Body of pancreas (tissue), 4 donors: ENCODE data around the gene NAPA.

Experiments
- POLR2A ChIP-seq, 3 donors: fragments of 450-650 bp; IDR thresholded peaks; one replicate each; pipeline ENCODE4 v1.6.1; 2016; ENCODE audit warnings: antibody characterized with exemption in 3 of 3, mild to moderate bottlenecking in 2 of 3
- TF ChIP-seq, protein P1 (sequence below), 7 experiments: fragments of 450-650 bp in 4 of 7; fragments of 200-600 bp in 3 of 7; sonication (generic) in 3 of 7; IDR thresholded peaks; one replicate each; pipeline ENCODE4 v1.5.1; 2016 to 2019; ENCODE audit warnings: antibody characterized with exemption in 7 of 7

DNA sequence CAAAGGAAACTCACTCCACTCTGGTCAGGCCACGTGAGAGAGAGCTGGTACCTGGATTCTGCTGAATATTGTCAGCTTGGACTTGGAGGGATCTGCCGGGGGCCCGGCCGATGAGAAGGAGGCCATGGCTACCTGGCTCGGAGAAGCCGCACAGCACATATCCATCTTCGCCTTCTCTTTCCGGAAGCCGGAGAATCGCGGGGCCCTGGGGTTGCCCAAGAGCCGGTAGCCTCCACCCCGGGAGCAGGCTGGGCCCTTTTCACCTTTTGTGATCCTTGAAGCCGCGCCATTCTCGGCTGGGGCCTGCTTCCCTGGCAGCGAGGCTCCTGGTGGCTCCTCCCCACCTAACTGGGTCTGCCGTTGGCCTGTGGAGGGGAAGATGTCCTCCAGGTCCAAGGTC is 29.2 kb upstream of the NAPA start:
- no peak for TF ChIP-seq POLR2A (IDR thresholded peaks at IDR 0.05)
- TF ChIP-seq, protein P1, sequence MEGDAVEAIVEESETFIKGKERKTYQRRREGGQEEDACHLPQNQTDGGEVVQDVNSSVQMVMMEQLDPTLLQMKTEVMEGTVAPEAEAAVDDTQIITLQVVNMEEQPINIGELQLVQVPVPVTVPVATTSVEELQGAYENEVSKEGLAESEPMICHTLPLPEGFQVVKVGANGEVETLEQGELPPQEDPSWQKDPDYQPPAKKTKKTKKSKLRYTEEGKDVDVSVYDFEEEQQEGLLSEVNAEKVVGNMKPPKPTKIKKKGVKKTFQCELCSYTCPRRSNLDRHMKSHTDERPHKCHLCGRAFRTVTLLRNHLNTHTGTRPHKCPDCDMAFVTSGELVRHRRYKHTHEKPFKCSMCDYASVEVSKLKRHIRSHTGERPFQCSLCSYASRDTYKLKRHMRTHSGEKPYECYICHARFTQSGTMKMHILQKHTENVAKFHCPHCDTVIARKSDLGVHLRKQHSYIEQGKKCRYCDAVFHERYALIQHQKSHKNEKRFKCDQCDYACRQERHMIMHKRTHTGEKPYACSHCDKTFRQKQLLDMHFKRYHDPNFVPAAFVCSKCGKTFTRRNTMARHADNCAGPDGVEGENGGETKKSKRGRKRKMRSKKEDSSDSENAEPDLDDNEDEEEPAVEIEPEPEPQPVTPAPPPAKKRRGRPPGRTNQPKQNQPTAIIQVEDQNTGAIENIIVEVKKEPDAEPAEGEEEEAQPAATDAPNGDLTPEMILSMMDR (IDR thresholded peaks at IDR 0.05) = no peak
